WTC11 (cell line): ENCODE data around the gene SLC29A1.

ENCODE experiments used
- ATF2 ChIP-seq: sonication (generic); formaldehyde crosslinking; IDR thresholded peaks from 2 replicates; pipeline ENCODE4 v1.8.1; 2022; ENCODE audit warnings: low read depth, missing genetic modification reagents, borderline replicate concordance
- ATF3 ChIP-seq: sonication (generic); formaldehyde crosslinking; conservative IDR thresholded peaks from 2 replicates; pipeline ENCODE4 v1.8.1; 2022; ENCODE audit warnings: mild to moderate bottlenecking, missing genetic modification reagents
- ESRRA ChIP-seq: sonication (generic); formaldehyde crosslinking; IDR thresholded peaks from 2 replicates; pipeline ENCODE4 v1.8.1; 2022; ENCODE audit warnings: mild to moderate bottlenecking, missing genetic modification reagents, borderline replicate concordance
- NFYB ChIP-seq: sonication (generic); formaldehyde crosslinking; conservative IDR thresholded peaks from 2 replicates; pipeline ENCODE4 v1.8.0; 2022; ENCODE audit warnings: low read depth, missing genetic modification reagents
- NR2C2 ChIP-seq: sonication (generic); formaldehyde crosslinking; IDR thresholded peaks from 2 replicates; pipeline ENCODE4 v1.8.0; 2022; ENCODE audit warnings: mild to moderate bottlenecking, missing genetic modification reagents
- SOX15 ChIP-seq: fragments of 250-450 bp; sonication (Bioruptor Pico); IDR thresholded peaks from 2 replicates; pipeline ENCODE4 v1.9.0; 2021; ENCODE audit warnings: mild to moderate bottlenecking
- TEAD4 ChIP-seq: sonication (generic); formaldehyde crosslinking; IDR thresholded peaks from 2 replicates; pipeline ENCODE4 v1.8.0; 2022; ENCODE audit warnings: mild to moderate bottlenecking, missing genetic modification reagents
- ZNF396 ChIP-seq: fragments of 250-450 bp; sonication (Bioruptor Pico); IDR thresholded peaks from 2 replicates; pipeline ENCODE4 v1.8.0; 2021; ENCODE audit warnings: mild to moderate bottlenecking, moderate library complexity, borderline replicate concordance
- TF ChIP-seq, protein P1 (sequence below): fragments of 200-600 bp; IDR thresholded peaks from 2 replicates; pipeline ENCODE4 v1.8.0; 2022; ENCODE audit warnings: antibody characterized with exemption
- TF ChIP-seq, protein P2 (sequence below): sonication (generic); formaldehyde crosslinking; IDR thresholded peaks from 2 replicates; pipeline ENCODE4 v1.8.0; 2022; ENCODE audit warnings: mild to moderate bottlenecking, missing genetic modification reagents

- TF ChIP-seq ZNF396 (CRISPR knock-in tag) = no peak
- no peak for TF ChIP-seq ATF2
- TF ChIP-seq, protein P1, sequence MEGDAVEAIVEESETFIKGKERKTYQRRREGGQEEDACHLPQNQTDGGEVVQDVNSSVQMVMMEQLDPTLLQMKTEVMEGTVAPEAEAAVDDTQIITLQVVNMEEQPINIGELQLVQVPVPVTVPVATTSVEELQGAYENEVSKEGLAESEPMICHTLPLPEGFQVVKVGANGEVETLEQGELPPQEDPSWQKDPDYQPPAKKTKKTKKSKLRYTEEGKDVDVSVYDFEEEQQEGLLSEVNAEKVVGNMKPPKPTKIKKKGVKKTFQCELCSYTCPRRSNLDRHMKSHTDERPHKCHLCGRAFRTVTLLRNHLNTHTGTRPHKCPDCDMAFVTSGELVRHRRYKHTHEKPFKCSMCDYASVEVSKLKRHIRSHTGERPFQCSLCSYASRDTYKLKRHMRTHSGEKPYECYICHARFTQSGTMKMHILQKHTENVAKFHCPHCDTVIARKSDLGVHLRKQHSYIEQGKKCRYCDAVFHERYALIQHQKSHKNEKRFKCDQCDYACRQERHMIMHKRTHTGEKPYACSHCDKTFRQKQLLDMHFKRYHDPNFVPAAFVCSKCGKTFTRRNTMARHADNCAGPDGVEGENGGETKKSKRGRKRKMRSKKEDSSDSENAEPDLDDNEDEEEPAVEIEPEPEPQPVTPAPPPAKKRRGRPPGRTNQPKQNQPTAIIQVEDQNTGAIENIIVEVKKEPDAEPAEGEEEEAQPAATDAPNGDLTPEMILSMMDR = no peak
- TF ChIP-seq NR2C2 (CRISPR knock-in tag) = no peak
- no peak for TF ChIP-seq TEAD4 (CRISPR knock-in tag)
- TF ChIP-seq NFYB = no peak
- TF ChIP-seq, protein P2, sequence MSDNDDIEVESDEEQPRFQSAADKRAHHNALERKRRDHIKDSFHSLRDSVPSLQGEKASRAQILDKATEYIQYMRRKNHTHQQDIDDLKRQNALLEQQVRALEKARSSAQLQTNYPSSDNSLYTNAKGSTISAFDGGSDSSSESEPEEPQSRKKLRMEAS (CRISPR knock-in tag) = no peak
- TF ChIP-seq ESRRA (CRISPR knock-in tag) = no peak
- no peak for TF ChIP-seq SOX15 (CRISPR knock-in tag)
- TF ChIP-seq ATF3 (CRISPR knock-in tag) = no peak
These were observed 46.5 kb upstream of the SLC29A1 start for GRCh38 chr6:44176762-44177509.
